Esophagus muscularis mucosa (tissue), 4 donors: ENCODE results near the gene ASB13.

Experiments
- EP300 ChIP-seq: sonication (generic); formaldehyde crosslinking; IDR thresholded peaks from one replicate; pipeline ENCODE4 v1.6.1; 2017; ENCODE audit warnings: antibody characterized with exemption
- POLR2A ChIP-seq: fragments of 450-650 bp; IDR thresholded peaks from one replicate; pipeline ENCODE4 v1.6.1; 2017; ENCODE audit warnings: antibody characterized with exemption, moderate library complexity, mild to moderate bottlenecking, low read depth
- POLR2AphosphoS5 ChIP-seq, 2 donors: sonication (generic); formaldehyde crosslinking; IDR thresholded peaks; one replicate each; pipeline ENCODE4 v1.6.1; 2017; ENCODE audit warnings: antibody characterized with exemption in 2 of 2
- TF ChIP-seq, protein P1 (sequence below), 3 experiments: fragments of 200-600 bp in 2 of 3; fragments of 450-650 bp in 1 of 3; sonication (generic) in 2 of 3; IDR thresholded peaks; one replicate each; pipeline ENCODE4 v1.5.1; 2017 to 2019; ENCODE audit warnings: antibody characterized with exemption in 3 of 3, mild to moderate bottlenecking in 2 of 3, moderate library complexity in 1 of 3

DNA sequence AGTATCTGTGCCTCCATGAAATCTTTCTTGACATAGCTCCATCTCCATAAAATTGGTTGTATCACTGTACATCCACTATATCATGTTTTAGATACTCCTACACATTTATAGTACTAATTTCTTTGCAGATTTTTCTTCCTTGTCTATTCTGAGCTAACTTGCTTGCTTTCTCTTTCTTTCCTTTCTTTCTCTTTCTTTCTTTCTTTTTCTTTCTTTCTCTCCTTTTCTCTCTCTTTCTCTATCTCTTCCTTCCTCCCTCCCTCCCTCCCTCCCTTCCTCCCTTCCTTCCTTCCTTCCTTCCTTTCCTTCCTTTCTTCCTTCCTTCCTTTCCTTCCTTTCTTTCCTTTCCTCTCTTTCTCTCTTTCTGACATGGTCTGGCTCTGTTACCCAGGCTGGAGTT is 42.0 kb upstream of the ASB13 start:
- TF ChIP-seq, protein P1, sequence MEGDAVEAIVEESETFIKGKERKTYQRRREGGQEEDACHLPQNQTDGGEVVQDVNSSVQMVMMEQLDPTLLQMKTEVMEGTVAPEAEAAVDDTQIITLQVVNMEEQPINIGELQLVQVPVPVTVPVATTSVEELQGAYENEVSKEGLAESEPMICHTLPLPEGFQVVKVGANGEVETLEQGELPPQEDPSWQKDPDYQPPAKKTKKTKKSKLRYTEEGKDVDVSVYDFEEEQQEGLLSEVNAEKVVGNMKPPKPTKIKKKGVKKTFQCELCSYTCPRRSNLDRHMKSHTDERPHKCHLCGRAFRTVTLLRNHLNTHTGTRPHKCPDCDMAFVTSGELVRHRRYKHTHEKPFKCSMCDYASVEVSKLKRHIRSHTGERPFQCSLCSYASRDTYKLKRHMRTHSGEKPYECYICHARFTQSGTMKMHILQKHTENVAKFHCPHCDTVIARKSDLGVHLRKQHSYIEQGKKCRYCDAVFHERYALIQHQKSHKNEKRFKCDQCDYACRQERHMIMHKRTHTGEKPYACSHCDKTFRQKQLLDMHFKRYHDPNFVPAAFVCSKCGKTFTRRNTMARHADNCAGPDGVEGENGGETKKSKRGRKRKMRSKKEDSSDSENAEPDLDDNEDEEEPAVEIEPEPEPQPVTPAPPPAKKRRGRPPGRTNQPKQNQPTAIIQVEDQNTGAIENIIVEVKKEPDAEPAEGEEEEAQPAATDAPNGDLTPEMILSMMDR (IDR thresholded peaks at IDR 0.05): no peak
- TF ChIP-seq POLR2AphosphoS5 (IDR thresholded peaks at IDR 0.05) (no peak), POLR2A (no peak), EP300 (no peak)
